NCI-H1694 treated with DMSO at 0.1 percent for 48 hours (cell line): Measurements from ENCODE around the gene PTPRK.
"Not testable (repeated sequence)": the region's sequence is repeated elsewhere in the genome, so short reads cannot be mapped to it uniquely, and the experiment has no call there.

Experiments
- DNase-seq: peaks from one replicate; lab custom pipeline; 2025; lab: John Stamatoyannopoulos, UW

Gene PTPRK

DNA sequence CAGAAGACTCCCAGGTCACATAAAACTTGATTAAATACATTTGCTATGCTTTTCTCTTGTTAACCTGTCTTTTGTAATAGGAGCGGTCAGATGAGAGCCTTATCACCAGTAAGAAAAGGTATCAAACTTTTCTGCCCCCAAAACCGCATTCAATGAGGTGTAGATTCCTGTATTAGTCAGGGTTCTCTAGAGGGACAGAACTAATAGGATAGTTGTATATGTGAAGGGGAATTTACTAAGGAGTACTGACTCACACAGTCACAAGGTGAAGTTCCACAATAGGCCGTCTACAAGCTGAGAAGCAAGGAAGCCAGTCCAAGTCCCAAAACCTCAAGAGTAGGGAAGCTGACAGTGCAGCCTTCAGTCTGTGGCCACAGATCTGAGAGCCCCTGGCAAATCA lies 32.7 kb downstream of the PTPRK start:
- no peak for DNase-seq

- no peak for DNase-seq
Observed at GRCh38 chr6:128487055-128487454, 33.3 kb downstream of the PTPRK start.

DNA sequence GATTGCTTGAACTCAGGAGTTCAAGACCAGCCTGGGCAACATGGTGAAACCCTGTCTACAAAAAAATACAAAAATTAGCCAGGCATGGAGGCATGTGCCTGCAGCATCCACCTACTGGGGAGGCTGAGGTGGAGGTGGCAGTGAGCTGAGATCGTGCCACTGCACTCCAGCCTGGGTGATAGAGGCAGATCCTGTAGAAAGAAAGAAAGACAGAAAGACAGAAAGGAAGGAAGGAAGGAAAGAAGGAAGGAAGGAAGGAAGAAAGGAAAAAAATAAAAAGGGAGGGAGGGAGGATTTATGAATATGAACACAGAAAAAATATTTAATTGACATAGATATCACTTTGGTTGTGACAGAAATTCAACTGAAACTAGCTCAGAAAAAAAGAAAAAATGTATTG lies 33.8 kb downstream of the PTPRK start:
- DNase-seq: not testable (repeated sequence)

GRCh38 chr6:128483472-128484135 lies 36.8 kb downstream of the PTPRK start:
- no peak for DNase-seq

DNA sequence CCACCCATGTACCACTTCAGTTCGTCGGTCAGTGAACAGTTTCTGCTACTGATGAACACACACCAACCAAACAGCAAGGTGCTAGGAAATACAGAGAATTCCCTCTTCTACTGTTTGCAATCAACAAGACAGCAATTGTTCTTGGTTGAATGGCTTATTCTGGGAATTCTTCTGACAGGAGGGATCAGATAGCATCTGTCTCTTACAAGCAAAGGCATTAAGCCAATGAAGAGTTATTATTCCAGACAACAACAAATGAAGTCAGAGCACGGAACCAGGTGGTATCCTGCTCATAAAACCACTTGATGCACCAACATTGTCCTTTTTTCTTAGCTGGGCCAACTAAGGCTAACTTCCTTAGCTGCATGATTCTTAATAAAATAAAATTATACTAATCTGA lies 37.8 kb downstream of the PTPRK start:
- no peak for DNase-seq

DNA sequence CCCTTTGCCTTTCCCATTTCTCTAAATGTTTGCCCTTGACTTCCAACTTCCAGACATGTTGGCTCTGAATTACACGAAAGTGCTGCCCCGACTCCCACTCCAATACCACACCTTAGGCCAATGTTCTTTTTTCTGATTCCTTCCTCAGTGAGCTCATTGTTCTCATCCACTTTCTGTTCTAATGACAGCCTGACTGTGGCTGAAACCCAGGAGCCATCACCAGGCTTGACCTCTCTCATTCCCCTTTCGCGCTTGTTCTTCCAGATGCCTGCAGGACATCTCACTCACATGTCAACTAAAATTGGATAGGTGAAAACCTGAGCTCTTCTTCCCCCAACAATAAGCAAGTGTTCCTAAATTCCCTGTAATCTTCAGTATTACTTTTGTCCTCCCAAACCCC lies 40.4 kb downstream of the PTPRK start:
- DNase-seq: no peak

GRCh38 chr6:128479048-128479666 lies 41.2 kb downstream of the PTPRK start:
- DNase-seq: no peak

DNA sequence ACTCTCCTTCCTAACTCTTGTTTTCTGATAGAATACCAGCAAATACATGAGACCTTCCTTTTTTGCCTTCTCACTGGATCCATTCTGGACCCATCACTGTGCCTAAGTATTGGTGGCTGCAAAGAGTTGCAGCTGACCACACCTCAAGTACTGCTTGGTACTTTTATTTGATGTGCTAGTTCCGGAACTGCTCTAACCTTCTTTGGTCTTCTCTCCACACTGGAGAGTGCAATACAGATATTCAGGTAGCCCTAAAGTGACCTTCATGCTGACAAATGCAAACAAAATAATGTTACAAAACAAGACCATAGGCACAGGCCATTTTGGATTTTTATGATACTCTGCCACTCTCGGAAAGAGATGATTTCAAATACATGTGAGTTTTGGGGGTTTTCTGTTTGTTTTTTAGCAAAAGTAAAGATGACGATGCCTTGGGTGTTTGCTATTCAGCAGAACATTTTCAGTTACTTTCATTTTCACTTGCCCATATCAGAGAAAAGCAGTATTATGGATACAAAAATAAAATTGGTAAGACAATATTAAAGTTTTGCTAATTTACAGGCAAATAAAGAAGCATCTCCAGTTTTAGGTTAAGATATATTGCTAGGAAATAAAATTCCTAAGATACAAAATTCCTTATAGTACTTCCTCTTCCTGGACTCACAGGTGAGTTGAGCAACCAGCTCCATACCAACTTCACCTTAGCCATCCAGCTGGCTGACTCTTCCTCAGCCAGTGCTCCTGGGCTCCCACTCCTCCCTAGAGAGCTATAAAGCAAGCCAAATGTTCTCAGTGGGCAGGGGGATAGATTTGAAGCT lies 42.0 kb downstream of the PTPRK start:
- no peak for DNase-seq

- DNase-seq: no peak
Observed at GRCh38 chr6:128474933-128475332, 45.5 kb downstream of the PTPRK start.

- DNase-seq: no peak
Observed at GRCh38 chr6:128474481-128474880, 45.9 kb downstream of the PTPRK start.

DNA sequence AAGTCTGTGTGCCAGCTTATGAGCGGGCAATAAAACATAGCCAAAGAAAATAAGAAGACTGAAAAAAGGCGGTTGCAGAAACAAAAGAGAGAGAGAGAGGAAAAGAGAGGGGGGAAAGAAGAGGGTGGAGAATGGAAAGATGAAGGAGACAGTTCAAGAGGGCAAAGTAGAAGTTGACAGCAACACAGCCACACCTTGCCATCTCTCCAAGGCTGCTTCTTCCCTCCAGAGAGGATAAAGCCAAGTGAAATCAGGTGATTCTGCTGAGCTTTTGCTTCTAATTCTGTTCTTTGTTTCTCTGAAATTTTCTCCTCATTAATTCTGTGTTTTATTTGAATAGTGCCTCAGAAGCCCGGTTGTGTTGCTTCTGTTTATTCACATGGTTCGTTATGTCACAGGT lies 48.5 kb downstream of the PTPRK start:
- no peak for DNase-seq

DNA sequence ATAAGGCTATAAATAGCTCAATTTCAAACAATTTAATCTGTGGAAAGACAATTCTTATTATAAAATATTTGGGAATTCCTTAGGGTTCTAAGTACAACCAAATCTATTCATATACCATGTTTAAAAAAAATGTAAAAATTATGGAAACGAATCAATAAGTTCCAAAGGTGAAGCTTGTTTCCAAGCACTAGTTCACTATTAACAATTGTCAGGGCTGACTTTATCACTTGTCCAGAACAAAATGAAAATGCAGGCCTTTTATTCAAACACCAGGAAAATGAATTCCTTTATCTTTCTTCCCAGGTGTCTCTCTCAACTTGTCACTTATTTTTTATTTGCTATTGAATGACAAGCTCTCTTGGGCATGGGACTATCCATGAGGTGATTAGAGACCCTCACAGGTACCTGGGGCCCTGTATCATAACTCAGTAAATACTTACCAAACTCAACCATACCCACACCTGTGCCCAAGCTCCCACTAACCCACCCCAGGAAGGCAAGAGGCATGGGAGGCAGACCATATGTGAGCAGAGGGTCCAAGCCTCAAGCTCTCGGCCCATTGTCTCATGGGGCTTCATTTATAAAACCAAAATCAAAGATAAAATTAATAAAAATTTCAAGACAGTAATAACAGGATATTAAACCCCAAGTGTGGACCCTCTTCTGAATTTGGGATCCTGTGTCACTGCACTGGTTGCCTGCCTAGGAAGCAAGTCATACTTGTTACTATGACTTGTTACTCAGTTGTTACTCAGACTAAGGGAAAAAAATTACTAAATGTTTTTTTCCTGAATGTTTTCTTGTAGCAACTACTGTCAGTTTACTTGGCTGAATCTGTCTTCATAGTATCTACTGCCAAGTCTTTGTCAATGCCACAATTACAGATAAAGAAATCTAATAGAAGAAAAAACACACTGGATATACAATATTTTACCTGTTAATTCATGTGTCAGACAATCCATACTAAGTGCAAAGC lies 54.7 kb downstream of the PTPRK start:
- DNase-seq: no peak

DNA sequence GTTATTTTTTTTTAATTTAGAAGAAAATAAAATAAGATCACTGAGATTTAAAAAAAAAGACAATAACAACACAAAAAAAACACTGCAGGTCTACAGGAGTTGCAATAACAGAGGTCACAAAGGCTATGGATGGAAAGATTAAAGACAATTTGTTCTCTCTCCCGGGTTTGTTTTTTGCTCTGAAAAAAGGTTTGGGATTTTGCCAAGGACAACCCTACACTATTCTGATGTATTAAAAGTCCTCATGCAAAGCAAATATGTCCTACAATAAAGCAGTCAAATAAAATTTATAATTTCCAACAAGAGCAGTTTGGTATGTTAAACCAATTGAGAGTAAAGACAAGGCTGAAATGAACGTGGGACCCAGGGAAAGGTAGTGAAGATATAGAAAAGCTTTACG lies 55.6 kb downstream of the PTPRK start:
- no peak for DNase-seq

GRCh38 chr6:128463942-128464341 lies 56.5 kb downstream of the PTPRK start:
- no peak for DNase-seq

- DNase-seq: no peak
Observed at GRCh38 chr6:128461501-128461900, 58.9 kb downstream of the PTPRK start.

GRCh38 chr6:128456510-128457230 lies 63.7 kb downstream of the PTPRK start:
- peak; percentile 20 for DNase-seq

GRCh38 chr6:128455959-128456358 lies 64.4 kb downstream of the PTPRK start:
- DNase-seq: no peak

GRCh38 chr6:128452713-128453112 lies 67.7 kb downstream of the PTPRK start:
- DNase-seq: no peak

- no peak for DNase-seq
Observed at GRCh38 chr6:128446497-128446896, 73.9 kb downstream of the PTPRK start.

- no peak for DNase-seq
Observed at GRCh38 chr6:128443553-128443952, 76.8 kb downstream of the PTPRK start.

GRCh38 chr6:128439627-128440026 lies 80.8 kb downstream of the PTPRK start:
- no peak for DNase-seq
